CD4-positive, alpha-beta T cell treated with Interleukin-6 for 4 hours (primary cell): ENCODE measurements around the gene BBS9.

Experiments used
- DNase-seq: peaks from one replicate; pipeline ENCODE4 v3.0.0-alpha.2; 2020; ENCODE audit warnings: mixed read lengths

BBS9 gene

GRCh38 chr7:33128631-33128989, 754 bp upstream of the BBS9 start:
- no peak for DNase-seq

- DNase-seq = no peak
These were observed 416 bp downstream of the BBS9 start for GRCh38 chr7:33129806-33130153.

GRCh38 chr7:33130184-33130583, 820 bp downstream of the BBS9 start:
- no peak for DNase-seq

GRCh38 chr7:33137103-33137502, 7.7 kb downstream of the BBS9 start:
- no peak for DNase-seq

- no peak for DNase-seq
These were observed 13.2 kb downstream of the BBS9 start for GRCh38 chr7:33142585-33142984.

- no peak for DNase-seq
These were observed 14.8 kb downstream of the BBS9 start for GRCh38 chr7:33143996-33144718.

- no peak for DNase-seq
These were observed 15.8 kb downstream of the BBS9 start for GRCh38 chr7:33145156-33145555.

- DNase-seq = no peak
These were observed 22.7 kb downstream of the BBS9 start for GRCh38 chr7:33152087-33152486.

GRCh38 chr7:33155811-33156210, 26.4 kb downstream of the BBS9 start:
- DNase-seq = no peak

- DNase-seq = no peak
These were observed 27.1 kb downstream of the BBS9 start for GRCh38 chr7:33156441-33156840.

GRCh38 chr7:33157311-33157710, 27.9 kb downstream of the BBS9 start:
- no peak for DNase-seq

GRCh38 chr7:33157781-33158180, 28.4 kb downstream of the BBS9 start:
- DNase-seq = no peak

- no peak for DNase-seq
These were observed 48.5 kb downstream of the BBS9 start for GRCh38 chr7:33177876-33178275.

- DNase-seq = no peak
These were observed 50.2 kb downstream of the BBS9 start for GRCh38 chr7:33179519-33179918.

- DNase-seq = no peak
These were observed 54.1 kb downstream of the BBS9 start for GRCh38 chr7:33183504-33183903.

GRCh38 chr7:33184828-33185227, 55.5 kb downstream of the BBS9 start:
- DNase-seq = no peak

- no peak for DNase-seq
These were observed 56.4 kb downstream of the BBS9 start for GRCh38 chr7:33185786-33186185.

GRCh38 chr7:33186192-33186591, 56.8 kb downstream of the BBS9 start:
- DNase-seq = no peak

GRCh38 chr7:33190688-33191304, 61.4 kb downstream of the BBS9 start:
- DNase-seq = no peak

GRCh38 chr7:33191340-33191739, 62.0 kb downstream of the BBS9 start:
- peak; percentile 11 for DNase-seq

- DNase-seq = no peak
These were observed 63.4 kb downstream of the BBS9 start for GRCh38 chr7:33192695-33193291.

GRCh38 chr7:33193308-33193864, 64.0 kb downstream of the BBS9 start:
- DNase-seq = no peak

- no peak for DNase-seq
These were observed 65.9 kb downstream of the BBS9 start for GRCh38 chr7:33195264-33195663.

GRCh38 chr7:33196221-33196620, 66.9 kb downstream of the BBS9 start:
- no peak for DNase-seq
